Activated CD8-positive, alpha-beta T cell treated with anti-CD3 and anti-CD28 coated beads for 36 hours (primary cell): ENCODE measurements around the gene PLD6. TPM values are rescaled to one million over a fixed set of nuclear protein-coding genes. Genes with fewer than 3 reads are reported as not detected.
A peak's percentile ranks its signal among the peaks of the same experiment; 100 is the strongest.

Experiments
- ATAC-seq: fragments of 200-7000 bp; cut with Tn5 transposase; one replicate; pipeline ENCODE4 v1.10.0; 2021; ENCODE audit warnings: mild to moderate bottlenecking, moderate library complexity
- CTCF ChIA-PET: fragments of 350-600 bp; sonication (Branson Sonifier 250); formaldehyde crosslinking; loops from one replicate; lab custom pipeline; 2021; ENCODE audit warnings: antibody characterized with exemption; lab: Charles Lee
- POLR2A ChIA-PET: fragments of 350-600 bp; sonication (Branson Sonifier 250); formaldehyde crosslinking; loops from one replicate; lab custom pipeline; 2021; ENCODE audit warnings: antibody characterized with exemption; lab: Charles Lee
- DNase-seq: peaks from one replicate; pipeline ENCODE4 v3.0.0-alpha.2; 2020
- H3K27ac Mint-ChIP-seq: one replicate; pipeline ENCODE4 v1.8.0; 2021; ENCODE audit warnings: mild to moderate bottlenecking, mixed read lengths
- H3K27me3 Mint-ChIP-seq: one replicate; pipeline ENCODE4 v1.8.0; 2021; ENCODE audit warnings: mixed read lengths
- H3K36me3 Mint-ChIP-seq: one replicate; pipeline ENCODE4 v1.8.0; 2021; ENCODE audit warnings: low read depth, mixed read lengths
- H3K4me1 Mint-ChIP-seq: one replicate; pipeline ENCODE4 v1.8.0; 2021; ENCODE audit warnings: low read depth, mixed read lengths
- H3K4me3 Mint-ChIP-seq: one replicate; pipeline ENCODE4 v1.8.0; 2021; ENCODE audit warnings: mild to moderate bottlenecking, moderate library complexity, mixed read lengths
- H3K9me3 Mint-ChIP-seq: one replicate; pipeline ENCODE4 v1.8.0; 2021; ENCODE audit warnings: mixed read lengths
- intact Hi-C: fragments of 100-400 bp; cut with micrococcal nuclease; formaldehyde crosslinking; loops from one replicate; pipeline ENCODE4 v1.10.0; 2022
- total RNA-seq, 2 experiments: library from RNA; stranded (reverse); gene quantifications; one replicate each; pipeline ENCODE4 v1.2.3, GENCODE V29; 2021
- TF ChIP-seq, protein P1 (sequence below): fragments of 200-600 bp; IDR thresholded peaks from one replicate; pipeline ENCODE4 v1.8.0; 2022; ENCODE audit warnings: antibody characterized with exemption, mild to moderate bottlenecking

The PLD6 gene
- total RNA-seq, 2 experiments from 2014 or later = 6.1 to 6.2 TPM

DNA sequence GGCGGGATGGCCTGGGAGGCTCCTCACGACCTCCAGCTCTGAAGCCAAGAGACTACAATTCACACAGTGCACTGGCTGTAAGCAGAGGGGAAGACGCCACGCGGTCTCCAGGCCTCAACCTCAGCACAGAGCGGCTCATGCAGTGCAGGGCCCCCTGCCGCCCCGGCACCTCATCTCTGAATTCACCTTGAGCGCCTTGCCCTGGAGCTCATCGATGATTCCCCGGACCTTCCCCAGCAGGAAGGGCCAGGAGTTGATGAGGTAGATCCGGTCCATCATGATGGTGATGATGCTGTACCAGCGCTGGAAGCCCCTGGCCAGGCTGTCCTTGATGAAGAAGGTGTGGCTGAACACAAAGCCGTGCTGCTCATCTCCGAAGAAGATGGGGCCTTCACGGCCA lies 17.6 kb upstream of the PLD6 start:
- TF ChIP-seq, protein P1, sequence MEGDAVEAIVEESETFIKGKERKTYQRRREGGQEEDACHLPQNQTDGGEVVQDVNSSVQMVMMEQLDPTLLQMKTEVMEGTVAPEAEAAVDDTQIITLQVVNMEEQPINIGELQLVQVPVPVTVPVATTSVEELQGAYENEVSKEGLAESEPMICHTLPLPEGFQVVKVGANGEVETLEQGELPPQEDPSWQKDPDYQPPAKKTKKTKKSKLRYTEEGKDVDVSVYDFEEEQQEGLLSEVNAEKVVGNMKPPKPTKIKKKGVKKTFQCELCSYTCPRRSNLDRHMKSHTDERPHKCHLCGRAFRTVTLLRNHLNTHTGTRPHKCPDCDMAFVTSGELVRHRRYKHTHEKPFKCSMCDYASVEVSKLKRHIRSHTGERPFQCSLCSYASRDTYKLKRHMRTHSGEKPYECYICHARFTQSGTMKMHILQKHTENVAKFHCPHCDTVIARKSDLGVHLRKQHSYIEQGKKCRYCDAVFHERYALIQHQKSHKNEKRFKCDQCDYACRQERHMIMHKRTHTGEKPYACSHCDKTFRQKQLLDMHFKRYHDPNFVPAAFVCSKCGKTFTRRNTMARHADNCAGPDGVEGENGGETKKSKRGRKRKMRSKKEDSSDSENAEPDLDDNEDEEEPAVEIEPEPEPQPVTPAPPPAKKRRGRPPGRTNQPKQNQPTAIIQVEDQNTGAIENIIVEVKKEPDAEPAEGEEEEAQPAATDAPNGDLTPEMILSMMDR = no peak
- H3K36me3 Mint-ChIP-seq = peaks cover 25% of the 10 kb centered on the region
- CTCF ChIA-PET = no interaction called here

DNA sequence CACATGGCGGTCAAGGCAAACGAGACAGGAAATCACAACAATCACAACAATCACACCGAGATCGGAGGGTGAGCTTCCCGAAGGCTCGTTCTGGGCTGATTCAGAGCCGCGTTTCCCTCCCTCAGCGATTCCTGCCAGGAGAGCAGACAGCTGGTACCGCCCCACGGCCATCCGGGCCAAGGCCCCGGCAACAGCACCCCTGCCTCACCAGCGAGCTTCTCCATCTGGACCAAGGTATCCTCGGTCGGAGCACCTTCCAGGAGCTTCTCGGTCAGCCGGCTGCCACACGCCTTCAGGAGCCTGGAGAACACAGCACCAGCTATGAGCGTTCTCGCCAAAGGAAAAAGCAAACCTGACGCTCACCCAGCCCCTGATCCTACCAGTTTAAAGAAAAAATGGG lies 15.2 kb upstream of the PLD6 start:
- no peak for DNase-seq
- H3K27ac Mint-ChIP-seq = no peak overlapping the region

More for the DNA sequence above, 17.6 kb upstream of the PLD6 start:
- Mint-ChIP-seq H3K9me3 (no peaks in the 10 kb centered on the region), H3K27ac (no peak overlapping the region), H3K27me3 (no peaks in the 10 kb centered on the region), H3K4me1 (no peaks in the 10 kb centered on the region), H3K4me3 (no peak overlapping the region)
- intact Hi-C loops = no loop called here
- ATAC-seq (no peak), DNase-seq (no peak)
- POLR2A ChIA-PET = interaction anchor here (1.1 to 1.6 kb wide), 2 partner anchors 13 to 27 kb away, joined by 4 read pairs; partner anchors contain the start of gene FLCN

DNA sequence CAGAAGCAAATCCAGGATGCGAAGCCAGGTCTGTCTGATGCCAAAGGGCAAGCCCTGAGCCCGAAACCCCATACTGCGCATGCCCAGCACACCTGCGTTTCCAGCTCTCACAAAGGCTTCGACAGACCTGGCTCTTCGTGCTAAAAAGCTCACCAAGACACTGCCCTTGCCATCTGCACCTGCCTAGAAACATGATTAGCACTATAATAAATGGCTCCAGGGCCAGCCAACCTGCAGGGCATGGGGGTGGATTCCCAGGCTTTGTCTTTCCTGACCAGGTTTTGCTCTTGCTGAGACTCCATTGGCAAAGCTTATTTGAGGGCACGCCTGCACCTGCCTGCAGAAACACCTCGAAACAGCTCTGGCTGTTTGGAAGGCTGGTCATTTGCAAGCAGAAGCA lies 14.4 kb upstream of the PLD6 start:
- ChIA-PET CTCF (no interaction called here), POLR2A (interaction anchor here (0.6 to 1.4 kb wide), 2 partner anchors 16 to 42 kb away, joined by 3 to 4 read pairs; partner anchors contain the start of gene FLCN)
- Mint-ChIP-seq H3K4me1 (no peaks in the 10 kb centered on the region), H3K9me3 (no peaks in the 10 kb centered on the region), H3K36me3 (peaks cover 30% of the 10 kb centered on the region), H3K4me3 (no peak overlapping the region), H3K27ac (no peak overlapping the region), H3K27me3 (no peaks in the 10 kb centered on the region)
- TF ChIP-seq, protein P1 = no peak
- ATAC-seq = no peak
- intact Hi-C loops = no loop called here
- DNase-seq = no peak

More for the DNA sequence above, 15.2 kb upstream of the PLD6 start:
- TF ChIP-seq, protein P1 = no peak
- no peak for ATAC-seq
- Mint-ChIP-seq H3K4me3 (no peak overlapping the region), H3K9me3 (no peaks in the 10 kb centered on the region), H3K36me3 (peaks cover 30% of the 10 kb centered on the region), H3K27me3 (no peaks in the 10 kb centered on the region), H3K4me1 (no peaks in the 10 kb centered on the region)
- ChIA-PET CTCF (no interaction called here), POLR2A (interaction anchor here (0.6 to 1.4 kb wide), 3 partner anchors 15 to 42 kb away, joined by 3 to 4 read pairs (median 3); partner anchors contain the start of gene FLCN)
- intact Hi-C loops = no loop called here

DNA sequence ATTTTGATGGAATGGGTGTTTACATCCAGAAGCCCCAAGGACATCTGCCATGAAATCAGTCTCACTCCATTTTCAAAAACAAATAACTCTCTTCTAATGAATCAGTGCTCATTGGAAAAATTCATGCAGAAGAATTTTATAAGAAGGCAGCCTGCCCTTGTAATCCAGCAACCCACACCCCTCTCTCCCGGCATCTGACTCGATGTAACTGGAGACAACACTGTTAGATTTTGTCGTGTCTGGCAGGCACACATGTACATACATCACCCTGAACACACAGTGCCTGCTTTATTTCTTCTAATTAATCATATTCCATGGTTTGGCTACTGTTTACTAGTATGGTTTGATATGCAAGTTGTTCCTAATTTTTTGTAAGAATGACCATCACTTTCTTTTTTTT lies 11.9 kb upstream of the PLD6 start:
- DNase-seq (no peak), ATAC-seq (no peak)
- Mint-ChIP-seq H3K27me3 (no peaks in the 10 kb centered on the region), H3K9me3 (no peaks in the 10 kb centered on the region), H3K36me3 (peaks cover 20% of the 10 kb centered on the region), H3K27ac (peak overlapping the region; percentile 38), H3K4me3 (no peak overlapping the region), H3K4me1 (no peaks in the 10 kb centered on the region)
- POLR2A ChIA-PET = interaction anchor here (1.0 to 2.3 kb wide), 2 partner anchors 11 to 18 kb away, joined by 3 to 6 read pairs; partner anchors contain the start of gene FLCN
- intact Hi-C loops = no loop called here
- TF ChIP-seq, protein P1 = no peak
- CTCF ChIA-PET = no interaction called here

DNA sequence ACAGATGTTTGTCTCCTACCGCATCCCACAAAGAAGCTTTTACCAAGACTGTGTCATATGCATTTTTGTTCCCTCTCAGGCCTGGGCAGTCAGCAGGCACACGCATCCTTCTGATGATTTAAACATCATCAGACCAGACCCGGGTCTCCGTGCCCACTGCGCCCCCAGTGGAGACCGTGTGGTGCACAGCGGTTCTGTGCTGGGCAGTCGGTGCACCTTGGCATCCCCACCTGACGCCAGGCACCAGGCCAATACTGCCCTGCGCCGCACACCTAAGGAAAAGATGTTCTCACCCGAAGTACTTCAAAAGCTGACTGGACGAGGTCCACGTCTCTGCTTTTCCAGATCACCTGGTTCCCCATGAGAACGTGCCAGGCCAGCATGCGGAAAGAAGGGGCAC lies 10.6 kb upstream of the PLD6 start:
- ChIA-PET CTCF (no interaction called here), POLR2A (interaction anchor here (1.0 to 2.3 kb wide), 2 partner anchors 10 to 19 kb away, joined by 3 to 6 read pairs; partner anchors contain the start of gene FLCN)
- H3K4me1 Mint-ChIP-seq = no peaks in the 10 kb centered on the region
- H3K27ac Mint-ChIP-seq = no peak overlapping the region
- TF ChIP-seq, protein P1 = no peak
- intact Hi-C loops = no loop called here
- peaks cover 16% of the 10 kb centered on the region for H3K36me3 Mint-ChIP-seq
- no peak for DNase-seq
- no peak for ATAC-seq
- no peaks in the 10 kb centered on the region for H3K9me3 Mint-ChIP-seq
- H3K27me3 Mint-ChIP-seq = no peaks in the 10 kb centered on the region
- no peak overlapping the region for H3K4me3 Mint-ChIP-seq
